GM12878 (cell line): ENCODE results near the gene NSMCE3.

Experiments
- GATAD2B ChIP-seq: fragments of 450-650 bp; conservative IDR thresholded peaks from 2 replicates; pipeline ENCODE4 v1.6.1; 2017; ENCODE audit warnings: low read depth, mild to moderate bottlenecking, moderate library complexity
- MYC ChIP-seq: IDR thresholded peaks from 2 replicates; pipeline ENCODE4 v1.6.1; 2011; ENCODE audit warnings: mild to moderate bottlenecking, low read length, moderate library complexity, inconsistent platforms; ENCODE audit not compliant: insufficient read depth, insufficient replicate concordance, insufficient read length, severe bottlenecking
- POLR2AphosphoS2 ChIP-seq: IDR thresholded peaks from 2 replicates; pipeline ENCODE4 v1.6.1; 2011; ENCODE audit warnings: low read depth, mild to moderate bottlenecking, low read length, improper control_type of control experiment, moderate library complexity
- POLR2AphosphoS5 ChIP-seq: IDR thresholded peaks from 2 replicates; pipeline ENCODE4 v1.6.1; 2011; ENCODE audit warnings: mild to moderate bottlenecking, low read length, inconsistent platforms
- YBX1 ChIP-seq: fragments of 450-650 bp; IDR thresholded peaks from 2 replicates; pipeline ENCODE4 v1.6.1; 2016; ENCODE audit warnings: antibody characterized with exemption
- TF ChIP-seq, protein P1 (sequence below), 3 experiments: IDR thresholded peaks in 2 of 3; conservative IDR thresholded peaks in 1 of 3; 2 replicates each; pipeline ENCODE4 v1.5.1; 2011; ENCODE audit warnings: low read depth in 3 of 3, low read length in 3 of 3, mild to moderate bottlenecking in 3 of 3, control low read depth in 2 of 3, moderate library complexity in 2 of 3, inconsistent platforms in 1 of 3, mixed read lengths in 1 of 3; ENCODE audit not compliant: control insufficient read depth in 2 of 3, insufficient read depth in 1 of 3; ENCODE audit errors: extremely low read depth in 1 of 3
- TF ChIP-seq, protein P2 (sequence below): fragments of 450-650 bp; formaldehyde crosslinking; IDR thresholded peaks from 2 replicates; pipeline ENCODE4 v1.4.0; 2022; ENCODE audit warnings: mild to moderate bottlenecking, moderate library complexity
- TF ChIP-seq, protein P3 (sequence below): fragments of 450-650 bp; IDR thresholded peaks from 2 replicates; pipeline ENCODE4 v1.6.1; 2016; ENCODE audit warnings: mild to moderate bottlenecking
- TF ChIP-seq, protein P4 (sequence below): IDR thresholded peaks from 2 replicates; pipeline ENCODE4 v1.6.1; 2011; ENCODE audit warnings: low read depth, mild to moderate bottlenecking, low read length, moderate library complexity, borderline replicate concordance; ENCODE audit errors: extremely low read depth

DNA sequence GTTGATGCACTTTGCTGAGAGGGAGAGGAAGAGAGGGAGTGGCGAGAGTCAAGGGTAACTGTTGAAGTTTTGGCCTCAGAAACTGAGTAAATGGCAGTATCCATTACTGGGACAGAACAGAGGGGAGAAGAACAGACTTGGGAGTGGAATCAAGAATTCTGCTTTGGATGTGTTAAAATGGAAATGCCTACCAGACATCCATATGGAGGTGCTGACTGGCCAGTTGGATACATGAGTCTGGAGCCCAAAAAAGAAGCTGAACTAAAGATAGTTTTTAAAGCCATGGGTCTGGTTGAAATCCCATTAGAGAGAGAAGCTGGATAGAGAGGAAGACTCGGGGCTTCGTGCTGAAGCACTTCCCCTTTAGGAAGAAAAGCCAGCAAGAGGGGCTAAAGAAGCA, 35.9 kb upstream of the NSMCE3 start:
- TF ChIP-seq, protein P1, sequence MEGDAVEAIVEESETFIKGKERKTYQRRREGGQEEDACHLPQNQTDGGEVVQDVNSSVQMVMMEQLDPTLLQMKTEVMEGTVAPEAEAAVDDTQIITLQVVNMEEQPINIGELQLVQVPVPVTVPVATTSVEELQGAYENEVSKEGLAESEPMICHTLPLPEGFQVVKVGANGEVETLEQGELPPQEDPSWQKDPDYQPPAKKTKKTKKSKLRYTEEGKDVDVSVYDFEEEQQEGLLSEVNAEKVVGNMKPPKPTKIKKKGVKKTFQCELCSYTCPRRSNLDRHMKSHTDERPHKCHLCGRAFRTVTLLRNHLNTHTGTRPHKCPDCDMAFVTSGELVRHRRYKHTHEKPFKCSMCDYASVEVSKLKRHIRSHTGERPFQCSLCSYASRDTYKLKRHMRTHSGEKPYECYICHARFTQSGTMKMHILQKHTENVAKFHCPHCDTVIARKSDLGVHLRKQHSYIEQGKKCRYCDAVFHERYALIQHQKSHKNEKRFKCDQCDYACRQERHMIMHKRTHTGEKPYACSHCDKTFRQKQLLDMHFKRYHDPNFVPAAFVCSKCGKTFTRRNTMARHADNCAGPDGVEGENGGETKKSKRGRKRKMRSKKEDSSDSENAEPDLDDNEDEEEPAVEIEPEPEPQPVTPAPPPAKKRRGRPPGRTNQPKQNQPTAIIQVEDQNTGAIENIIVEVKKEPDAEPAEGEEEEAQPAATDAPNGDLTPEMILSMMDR (IDR thresholded peaks at IDR 0.05 in 2 of 3, conservative IDR thresholded peaks at IDR 0.05 in 1 of 3; ENCODE audit: control insufficient read depth in 2 of 3, extremely low read depth in 1 of 3, insufficient read depth in 1 of 3, low read depth in 3 of 3, low read length in 3 of 3), result no peak
- TF ChIP-seq MYC (no peak), POLR2AphosphoS2 (no peak), POLR2AphosphoS5 (no peak), GATAD2B (no peak), YBX1 (no peak)
- TF ChIP-seq, protein P2, sequence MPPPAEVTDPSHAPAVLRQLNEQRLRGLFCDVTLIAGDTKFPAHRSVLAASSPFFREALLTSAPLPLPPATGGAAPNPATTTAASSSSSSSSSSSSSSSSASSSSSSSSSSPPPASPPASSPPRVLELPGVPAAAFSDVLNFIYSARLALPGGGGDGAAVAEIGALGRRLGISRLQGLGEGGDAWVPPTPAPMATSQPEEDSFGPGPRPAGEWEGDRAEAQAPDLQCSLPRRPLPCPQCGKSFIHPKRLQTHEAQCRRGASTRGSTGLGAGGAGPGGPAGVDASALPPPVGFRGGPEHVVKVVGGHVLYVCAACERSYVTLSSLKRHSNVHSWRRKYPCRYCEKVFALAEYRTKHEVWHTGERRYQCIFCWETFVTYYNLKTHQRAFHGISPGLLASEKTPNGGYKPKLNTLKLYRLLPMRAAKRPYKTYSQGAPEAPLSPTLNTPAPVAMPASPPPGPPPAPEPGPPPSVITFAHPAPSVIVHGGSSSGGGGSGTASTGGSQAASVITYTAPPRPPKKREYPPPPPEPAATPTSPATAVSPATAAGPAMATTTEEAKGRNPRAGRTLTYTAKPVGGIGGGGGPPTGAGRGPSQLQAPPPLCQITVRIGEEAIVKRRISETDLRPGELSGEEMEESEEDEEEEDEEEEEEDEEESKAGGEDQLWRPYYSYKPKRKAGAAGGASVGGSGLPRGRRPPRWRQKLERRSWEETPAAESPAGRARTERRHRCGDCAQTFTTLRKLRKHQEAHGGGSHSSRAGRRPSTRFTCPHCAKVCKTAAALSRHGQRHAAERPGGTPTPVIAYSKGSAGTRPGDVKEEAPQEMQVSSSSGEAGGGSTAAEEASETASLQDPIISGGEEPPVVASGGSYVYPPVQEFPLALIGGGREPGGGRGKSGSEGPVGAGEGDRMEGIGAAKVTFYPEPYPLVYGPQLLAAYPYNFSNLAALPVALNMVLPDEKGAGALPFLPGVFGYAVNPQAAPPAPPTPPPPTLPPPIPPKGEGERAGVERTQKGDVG (CRISPR knock-in tag), result no peak
- TF ChIP-seq, protein P3, sequence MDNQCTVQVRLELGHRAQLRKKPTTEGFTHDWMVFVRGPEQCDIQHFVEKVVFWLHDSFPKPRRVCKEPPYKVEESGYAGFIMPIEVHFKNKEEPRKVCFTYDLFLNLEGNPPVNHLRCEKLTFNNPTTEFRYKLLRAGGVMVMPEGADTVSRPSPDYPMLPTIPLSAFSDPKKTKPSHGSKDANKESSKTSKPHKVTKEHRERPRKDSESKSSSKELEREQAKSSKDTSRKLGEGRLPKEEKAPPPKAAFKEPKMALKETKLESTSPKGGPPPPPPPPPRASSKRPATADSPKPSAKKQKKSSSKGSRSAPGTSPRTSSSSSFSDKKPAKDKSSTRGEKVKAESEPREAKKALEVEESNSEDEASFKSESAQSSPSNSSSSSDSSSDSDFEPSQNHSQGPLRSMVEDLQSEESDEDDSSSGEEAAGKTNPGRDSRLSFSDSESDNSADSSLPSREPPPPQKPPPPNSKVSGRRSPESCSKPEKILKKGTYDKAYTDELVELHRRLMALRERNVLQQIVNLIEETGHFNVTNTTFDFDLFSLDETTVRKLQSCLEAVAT, result no peak
- TF ChIP-seq, protein P4, sequence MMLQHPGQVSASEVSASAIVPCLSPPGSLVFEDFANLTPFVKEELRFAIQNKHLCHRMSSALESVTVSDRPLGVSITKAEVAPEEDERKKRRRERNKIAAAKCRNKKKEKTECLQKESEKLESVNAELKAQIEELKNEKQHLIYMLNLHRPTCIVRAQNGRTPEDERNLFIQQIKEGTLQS, result no peak
